ENCODE measurements around the gene PNMA6E. TPM values are rescaled to one million over a fixed set of nuclear protein-coding genes. Genes with fewer than 3 reads are reported as not detected.

PNMA6E gene
- not detected in 2 replicates for total RNA-seq

DNA sequence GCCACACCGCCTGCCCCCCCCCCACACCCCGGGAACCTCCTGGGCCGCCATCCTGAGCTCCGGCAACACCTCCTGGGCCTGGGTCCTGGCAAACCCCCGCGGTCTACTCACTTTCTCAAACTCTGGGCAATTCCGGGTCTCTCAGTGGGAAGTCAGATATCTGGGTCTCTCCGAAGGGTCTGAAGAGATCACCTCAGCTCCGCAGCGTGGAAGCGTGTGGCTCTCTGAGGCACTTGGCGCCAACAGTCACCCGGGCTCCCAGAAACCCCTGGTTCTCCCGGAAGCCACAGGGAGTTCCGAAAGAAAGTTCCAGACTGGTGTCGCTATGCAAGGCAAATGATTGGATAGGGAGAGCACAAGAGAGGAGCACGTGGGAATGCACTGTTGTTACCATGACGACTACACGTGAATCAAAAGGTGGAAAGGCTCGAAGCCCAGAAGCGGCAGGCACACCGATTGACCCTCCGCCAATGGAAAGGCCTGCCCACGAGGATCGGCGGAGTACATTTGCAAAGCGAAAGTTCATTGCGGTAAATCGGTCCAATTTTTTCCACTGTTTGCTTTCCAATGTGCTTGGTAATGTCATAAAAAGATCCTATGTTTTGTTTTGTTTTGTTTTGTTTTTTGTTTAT, at the start of gene PNMA6E:
TSS of gene PNMA6E (minus strand) at position 218 of the 632 bp plus-strand sequence. CDS start 2,501 bp downstream, outside the sequence.
- H3K4me3 ChIP-seq (ENCODE audit: low read depth, low read length), result no peak within 1 kb of the TSS
- DNase-seq (ENCODE audit: low read depth), result no peak
- FAIRE-seq, result no peak
- no peaks in the 10 kb centered on the region for H3K36me3 ChIP-seq (ENCODE audit: control insufficient read depth, insufficient read depth, low read length)
- TF ChIP-seq, protein P1, sequence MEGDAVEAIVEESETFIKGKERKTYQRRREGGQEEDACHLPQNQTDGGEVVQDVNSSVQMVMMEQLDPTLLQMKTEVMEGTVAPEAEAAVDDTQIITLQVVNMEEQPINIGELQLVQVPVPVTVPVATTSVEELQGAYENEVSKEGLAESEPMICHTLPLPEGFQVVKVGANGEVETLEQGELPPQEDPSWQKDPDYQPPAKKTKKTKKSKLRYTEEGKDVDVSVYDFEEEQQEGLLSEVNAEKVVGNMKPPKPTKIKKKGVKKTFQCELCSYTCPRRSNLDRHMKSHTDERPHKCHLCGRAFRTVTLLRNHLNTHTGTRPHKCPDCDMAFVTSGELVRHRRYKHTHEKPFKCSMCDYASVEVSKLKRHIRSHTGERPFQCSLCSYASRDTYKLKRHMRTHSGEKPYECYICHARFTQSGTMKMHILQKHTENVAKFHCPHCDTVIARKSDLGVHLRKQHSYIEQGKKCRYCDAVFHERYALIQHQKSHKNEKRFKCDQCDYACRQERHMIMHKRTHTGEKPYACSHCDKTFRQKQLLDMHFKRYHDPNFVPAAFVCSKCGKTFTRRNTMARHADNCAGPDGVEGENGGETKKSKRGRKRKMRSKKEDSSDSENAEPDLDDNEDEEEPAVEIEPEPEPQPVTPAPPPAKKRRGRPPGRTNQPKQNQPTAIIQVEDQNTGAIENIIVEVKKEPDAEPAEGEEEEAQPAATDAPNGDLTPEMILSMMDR (IDR thresholded peaks at IDR 0.05; ENCODE audit: insufficient read depth, low read length, severe bottlenecking), result no peak
- H3K27me3 ChIP-seq (ENCODE audit: control insufficient read depth, insufficient read depth, low read length), result no peaks in the 10 kb centered on the region

DNA sequence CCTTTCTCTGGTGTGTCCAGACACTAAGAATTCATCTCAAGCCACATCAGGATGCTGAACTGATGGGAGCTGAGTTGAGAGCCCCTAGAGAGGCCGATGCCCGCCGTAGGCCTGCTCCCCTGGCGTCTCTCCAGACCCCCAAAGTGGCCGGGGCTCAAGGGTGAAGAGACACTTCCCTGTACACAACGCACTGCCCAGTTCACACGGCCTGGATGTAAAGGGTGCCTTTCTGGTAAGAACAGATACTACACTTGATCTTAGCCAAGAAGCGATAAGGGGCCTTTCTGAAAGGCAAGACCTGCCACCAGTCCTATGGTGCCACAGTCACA, 49.8 kb upstream of the PNMA6E start:
- TF ChIP-seq, protein P1 (IDR thresholded peaks at IDR 0.05; ENCODE audit: insufficient read depth, low read length, severe bottlenecking), result no peak
- FAIRE-seq (no peak), DNase-seq (ENCODE audit: low read depth) (no peak)
- H3K4me3 ChIP-seq (ENCODE audit: low read depth, low read length), result no peak overlapping the region
- no peaks in the 10 kb centered on the region for H3K36me3 ChIP-seq (ENCODE audit: control insufficient read depth, insufficient read depth, low read length)
- H3K27me3 ChIP-seq (ENCODE audit: control insufficient read depth, insufficient read depth, low read length), result no peaks in the 10 kb centered on the region

DNA sequence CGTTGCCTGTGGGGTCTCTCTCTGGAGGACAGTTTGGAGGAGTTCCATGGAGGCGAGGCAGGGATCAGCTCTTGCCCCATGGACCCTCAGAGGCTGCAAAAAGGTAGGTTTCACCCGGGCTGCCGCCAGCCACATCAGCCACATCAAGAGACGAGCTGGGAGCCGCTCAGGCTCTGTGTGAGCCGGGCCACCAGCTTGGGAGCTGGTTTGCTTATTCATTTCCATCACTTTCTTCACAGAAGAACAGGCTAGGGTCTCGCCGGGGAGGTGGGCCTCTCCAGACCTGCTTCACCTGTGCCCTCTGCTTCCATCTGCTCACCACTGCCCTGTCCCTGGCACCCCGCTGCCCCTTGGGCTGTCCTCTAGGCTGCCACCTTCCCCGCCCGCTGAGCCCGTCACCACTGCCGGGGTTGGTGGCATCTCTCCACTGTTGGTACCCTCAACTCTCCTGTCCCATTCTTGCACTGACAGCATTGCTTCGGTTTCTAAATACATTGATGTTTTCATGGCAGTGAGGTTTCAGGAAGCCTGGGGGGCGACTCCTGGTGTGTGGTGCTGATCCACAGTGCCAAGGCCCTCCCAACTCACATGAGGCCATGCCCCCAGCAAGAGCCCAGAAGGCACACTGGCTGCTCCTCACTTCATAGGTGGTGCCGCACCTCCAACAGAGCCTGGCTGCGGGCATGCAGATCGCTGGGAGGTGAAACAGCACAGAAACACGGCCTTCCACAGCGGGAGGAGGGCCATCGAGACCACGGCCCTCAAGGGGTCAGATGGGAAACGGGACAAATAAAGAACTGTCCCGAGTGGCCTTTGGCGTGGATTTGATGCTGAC, 49.2 kb upstream of the PNMA6E start:
- FAIRE-seq (no peak), DNase-seq (ENCODE audit: low read depth) (no peak)
- Histone ChIP-seq H3K27me3 (ENCODE audit: control insufficient read depth, insufficient read depth, low read length) (no peaks in the 10 kb centered on the region), H3K4me3 (ENCODE audit: low read depth, low read length) (no peak overlapping the region), H3K36me3 (ENCODE audit: control insufficient read depth, insufficient read depth, low read length) (no peaks in the 10 kb centered on the region)
- TF ChIP-seq, protein P1 (IDR thresholded peaks at IDR 0.05; ENCODE audit: insufficient read depth, low read length, severe bottlenecking), result no peak

DNA sequence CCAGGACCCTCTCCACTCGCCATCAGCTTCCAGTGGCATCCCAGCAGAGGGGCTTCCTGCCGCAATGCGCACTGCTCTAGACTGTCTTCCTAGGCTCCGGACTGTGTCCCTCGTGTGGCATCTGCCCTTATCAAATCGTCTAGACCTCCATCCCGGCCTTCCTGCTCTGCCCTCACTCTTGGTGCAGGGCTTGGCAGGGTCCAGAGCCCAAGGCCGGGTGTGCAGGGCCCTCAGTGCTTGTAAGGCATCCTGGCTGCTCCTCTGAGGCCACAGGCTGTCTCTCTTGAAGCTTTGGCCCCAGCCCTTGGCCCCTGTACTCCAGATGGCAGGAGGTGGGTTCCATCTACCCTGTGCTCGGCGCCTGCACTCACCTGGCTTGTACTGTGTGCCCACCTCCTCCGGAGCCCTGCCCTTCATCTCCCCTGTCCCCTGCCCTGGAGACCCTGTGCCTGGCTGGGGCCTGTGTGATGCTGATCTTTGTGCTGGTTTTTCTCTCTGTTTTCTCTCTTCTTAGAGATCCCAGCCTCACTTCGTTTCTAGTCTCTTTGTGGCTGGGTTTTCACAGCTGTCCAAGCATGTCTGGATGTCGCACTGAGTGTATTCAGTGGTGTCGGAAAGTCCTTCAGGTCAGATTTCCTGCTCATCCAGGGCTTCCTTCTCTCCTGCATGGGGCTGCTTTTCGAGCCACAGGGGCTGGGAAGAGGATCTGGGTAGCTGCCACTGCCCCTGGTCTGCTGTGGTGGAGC, 48.4 kb upstream of the PNMA6E start:
- H3K4me3 ChIP-seq (ENCODE audit: low read depth, low read length), result no peak overlapping the region
- peak; percentile 55 for FAIRE-seq
- TF ChIP-seq, protein P1 (IDR thresholded peaks at IDR 0.05; ENCODE audit: insufficient read depth, low read length, severe bottlenecking), result no peak
- no peaks in the 10 kb centered on the region for H3K27me3 ChIP-seq (ENCODE audit: control insufficient read depth, insufficient read depth, low read length)
- no peaks in the 10 kb centered on the region for H3K36me3 ChIP-seq (ENCODE audit: control insufficient read depth, insufficient read depth, low read length)
- no peak for DNase-seq (ENCODE audit: low read depth)

DNA sequence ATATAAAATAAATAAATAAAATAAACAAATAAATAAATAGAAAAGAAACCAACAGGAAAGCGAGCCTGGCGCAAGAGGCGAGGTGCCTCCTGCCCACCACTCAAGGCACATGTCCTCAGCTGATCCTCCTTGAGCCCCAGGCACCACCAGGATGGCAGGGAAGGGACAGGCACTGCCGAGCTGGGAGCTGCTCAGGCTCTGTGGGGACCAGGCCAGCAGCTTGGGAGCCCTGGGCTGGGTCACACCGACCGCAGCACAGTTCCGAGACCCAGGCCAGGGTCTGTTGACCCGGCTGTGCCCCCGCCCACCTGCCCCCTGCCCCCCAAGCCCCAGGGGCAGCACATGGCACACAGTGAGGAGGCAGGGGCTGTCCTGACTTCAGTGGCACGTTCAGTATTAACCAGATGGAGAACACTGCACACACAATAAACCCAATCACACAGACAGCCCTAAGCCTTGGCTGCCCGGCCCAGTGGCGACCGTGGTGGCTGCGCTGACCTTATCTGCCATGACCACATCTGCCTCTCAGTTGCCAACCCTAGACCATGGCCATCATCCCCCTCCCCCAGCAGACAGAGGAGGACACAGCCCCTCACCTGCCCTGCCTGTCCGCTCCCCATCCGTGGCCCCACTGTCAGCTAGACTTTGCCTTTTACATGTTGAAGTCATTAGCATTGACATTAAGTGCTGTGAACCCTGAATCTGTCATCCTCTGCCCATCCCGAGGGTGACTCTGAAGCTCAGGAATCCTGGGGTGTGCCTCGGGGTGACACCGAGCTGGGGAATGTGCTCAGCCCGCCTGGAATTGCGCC, 47.6 kb upstream of the PNMA6E start:
- Histone ChIP-seq H3K36me3 (ENCODE audit: control insufficient read depth, insufficient read depth, low read length) (no peaks in the 10 kb centered on the region), H3K4me3 (ENCODE audit: low read depth, low read length) (no peak overlapping the region), H3K27me3 (ENCODE audit: control insufficient read depth, insufficient read depth, low read length) (no peaks in the 10 kb centered on the region)
- TF ChIP-seq, protein P1 (IDR thresholded peaks at IDR 0.05; ENCODE audit: insufficient read depth, low read length, severe bottlenecking), result no peak
- FAIRE-seq (no peak), DNase-seq (ENCODE audit: low read depth) (no peak)
